ENCODE results near the gene POLR2E. TPM values are rescaled to one million over a fixed set of nuclear protein-coding genes. Genes with fewer than 3 reads are reported as not detected.

POLR2E gene
- polyA plus RNA-seq, 1 donor from 2014 or later, result 237 TPM

GRCh38 chr19:1087813-1088415, 7.3 kb downstream of the POLR2E start:
- Mint-ChIP-seq H3K4me1 (peaks cover 18 to 20% (median 19%) of the 10 kb centered on the region in 3 donors), H3K9me3 (no peaks in the 10 kb centered on the region), H3K36me3 (no peaks in the 10 kb centered on the region), H3K27me3 (no peaks in the 10 kb centered on the region), H3K27ac (peak overlapping the region; percentile 89 to 96 (median 93)), H3K4me3 (peak overlapping the region; percentile 72 to 84 (median 77))

GRCh38 chr19:1086613-1087012, 8.6 kb downstream of the POLR2E start:
- H3K4me1 Mint-ChIP-seq, result peaks cover 18 to 23% (median 19%) of the 10 kb centered on the region in 3 donors
- H3K27ac Mint-ChIP-seq, result peak overlapping the region in 1 of 3 donors; percentile 93
- no peaks in the 10 kb centered on the region for H3K36me3 Mint-ChIP-seq
- peak overlapping the region in 1 of 4 donors; percentile 12 for H3K4me3 Mint-ChIP-seq
- H3K27me3 Mint-ChIP-seq, result no peaks in the 10 kb centered on the region
- no peaks in the 10 kb centered on the region for H3K9me3 Mint-ChIP-seq

- Mint-ChIP-seq H3K36me3 (no peaks in the 10 kb centered on the region), H3K4me1 (peaks cover 18 to 27% (median 19%) of the 10 kb centered on the region in 3 donors), H3K27me3 (no peaks in the 10 kb centered on the region), H3K9me3 (no peaks in the 10 kb centered on the region), H3K27ac (peak overlapping the region; percentile 35 to 97 (median 53)), H3K4me3 (peak overlapping the region in 2 of 4 donors; percentile 32 to 81)
Observed at GRCh38 chr19:1085676-1086442, 9.3 kb downstream of the POLR2E start.

- H3K27ac Mint-ChIP-seq, result peak overlapping the region in 2 of 3 donors; percentile 86 to 97
- H3K4me1 Mint-ChIP-seq, result peaks cover 18 to 28% (median 19%) of the 10 kb centered on the region in 3 donors
- no peaks in the 10 kb centered on the region for H3K36me3 Mint-ChIP-seq
- H3K4me3 Mint-ChIP-seq, result peak overlapping the region in 3 of 4 donors; percentile 43 to 81 (median 73)
- no peaks in the 10 kb centered on the region for H3K27me3 Mint-ChIP-seq
- no peaks in the 10 kb centered on the region for H3K9me3 Mint-ChIP-seq
Observed at GRCh38 chr19:1085053-1085658, 10.0 kb downstream of the POLR2E start.

GRCh38 chr19:1084024-1084868, 10.9 kb downstream of the POLR2E start:
- Mint-ChIP-seq H3K36me3 (no peaks in the 10 kb centered on the region), H3K4me3 (peak overlapping the region in 2 of 4 donors; percentile 77 to 81), H3K27ac (peak overlapping the region; percentile 31 to 97 (median 86)), H3K27me3 (no peaks in the 10 kb centered on the region), H3K9me3 (no peaks in the 10 kb centered on the region), H3K4me1 (peaks cover 18 to 28% (median 19%) of the 10 kb centered on the region in 3 donors)

GRCh38 chr19:1082928-1083816, 12.0 kb downstream of the POLR2E start:
- no peaks in the 10 kb centered on the region for H3K9me3 Mint-ChIP-seq
- H3K27ac Mint-ChIP-seq, result peak overlapping the region; percentile 31 to 97 (median 86)
- peak overlapping the region in 3 of 4 donors; percentile 21 to 81 (median 77) for H3K4me3 Mint-ChIP-seq
- no peaks in the 10 kb centered on the region for H3K27me3 Mint-ChIP-seq
- H3K4me1 Mint-ChIP-seq, result peaks cover 14 to 26% (median 18%) of the 10 kb centered on the region in 3 donors
- no peaks in the 10 kb centered on the region for H3K36me3 Mint-ChIP-seq

GRCh38 chr19:1082165-1082927, 12.8 kb downstream of the POLR2E start:
- Mint-ChIP-seq H3K27ac (peak overlapping the region; percentile 67 to 94 (median 81)), H3K27me3 (no peaks in the 10 kb centered on the region), H3K4me1 (peaks cover 8 to 19% (median 11%) of the 10 kb centered on the region in 3 donors), H3K9me3 (no peaks in the 10 kb centered on the region), H3K36me3 (no peaks in the 10 kb centered on the region), H3K4me3 (peak overlapping the region in 3 of 4 donors; percentile 41 to 77 (median 54))

- Mint-ChIP-seq H3K27me3 (no peaks in the 10 kb centered on the region), H3K36me3 (peaks cover 4% of the 10 kb centered on the region), H3K4me3 (peak overlapping the region in 3 of 4 donors; percentile 41 to 77 (median 54)), H3K27ac (peak overlapping the region; percentile 67 to 94 (median 81)), H3K4me1 (peaks cover 12 to 25% (median 18%) of the 10 kb centered on the region in 3 donors), H3K9me3 (no peaks in the 10 kb centered on the region)
Observed at GRCh38 chr19:1081301-1082164, 13.6 kb downstream of the POLR2E start.

- H3K4me3 Mint-ChIP-seq, result no peak overlapping the region
- peaks cover 4% of the 10 kb centered on the region for H3K36me3 Mint-ChIP-seq
- H3K9me3 Mint-ChIP-seq, result no peaks in the 10 kb centered on the region
- peak overlapping the region in 1 of 3 donors; percentile 94 for H3K27ac Mint-ChIP-seq
- peaks cover 20 to 31% (median 24%) of the 10 kb centered on the region in 3 donors for H3K4me1 Mint-ChIP-seq
- no peaks in the 10 kb centered on the region for H3K27me3 Mint-ChIP-seq
Observed at GRCh38 chr19:1080360-1081161, 14.6 kb downstream of the POLR2E start.

GRCh38 chr19:1079566-1080111, 15.5 kb downstream of the POLR2E start:
- Mint-ChIP-seq H3K27me3 (no peaks in the 10 kb centered on the region), H3K27ac (peak overlapping the region in 2 of 3 donors; percentile 27 to 94), H3K9me3 (no peaks in the 10 kb centered on the region), H3K4me3 (peak overlapping the region in 2 of 4 donors; percentile 35 to 51), H3K4me1 (peaks cover 18 to 25% (median 20%) of the 10 kb centered on the region in 3 donors), H3K36me3 (peaks cover 4% of the 10 kb centered on the region)

- peaks cover 14 to 25% (median 23%) of the 10 kb centered on the region in 3 donors for H3K4me1 Mint-ChIP-seq
Observed at GRCh38 chr19:1076951-1077350, 18.2 kb downstream of the POLR2E start.

More at GRCh38 chr19:1076951-1077350, 18.2 kb downstream of the POLR2E start:
- Mint-ChIP-seq H3K36me3 (peaks cover 4% of the 10 kb centered on the region), H3K27ac (peak overlapping the region; percentile 96 to 100 (median 98)), H3K27me3 (no peaks in the 10 kb centered on the region), H3K4me3 (peak overlapping the region; percentile 70 to 95 (median 92)), H3K9me3 (no peaks in the 10 kb centered on the region)

All from IgD-negative memory B cell (primary cell).